ENCODE results near the gene FNDC1.

DNA sequence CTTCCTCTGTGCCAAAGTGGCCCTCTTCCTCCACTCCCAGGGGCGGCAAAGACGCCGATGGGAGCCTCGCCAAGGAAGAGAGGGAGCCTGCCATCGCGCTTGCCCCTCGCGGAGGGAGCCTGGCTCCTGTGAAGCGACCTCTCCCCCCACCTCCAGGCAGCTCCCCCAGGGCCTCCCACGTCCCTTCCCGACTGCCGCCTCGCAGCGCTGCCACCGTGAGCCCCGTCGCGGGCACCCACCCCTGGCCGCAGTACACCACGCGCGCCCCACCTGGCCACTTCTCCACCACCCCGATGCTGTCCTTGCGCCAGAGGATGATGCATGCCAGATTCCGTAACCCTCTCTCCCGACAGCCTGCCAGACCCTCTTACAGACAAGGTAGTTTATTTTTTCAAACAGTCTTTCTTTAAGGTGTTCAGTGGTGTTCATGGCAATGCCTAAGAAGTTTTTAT lies 64.9 kb downstream of the FNDC1 start:
- TF ChIP-seq CTCF (IDR thresholded peaks at IDR 0.05): no peak
- TF ChIP-seq POLR2A (IDR thresholded peaks at IDR 0.05): no peak
